Fibroblast of skin of left quadriceps (primary cell): ENCODE measurements around the gene MICAL2.

ENCODE experiments used
- DNase-seq, 2 experiments: peaks; one replicate each; pipeline ENCODE4 v3.0.0-alpha.2; 2013; ENCODE audit warnings: low read depth in 2 of 2

The MICAL2 gene

DNA sequence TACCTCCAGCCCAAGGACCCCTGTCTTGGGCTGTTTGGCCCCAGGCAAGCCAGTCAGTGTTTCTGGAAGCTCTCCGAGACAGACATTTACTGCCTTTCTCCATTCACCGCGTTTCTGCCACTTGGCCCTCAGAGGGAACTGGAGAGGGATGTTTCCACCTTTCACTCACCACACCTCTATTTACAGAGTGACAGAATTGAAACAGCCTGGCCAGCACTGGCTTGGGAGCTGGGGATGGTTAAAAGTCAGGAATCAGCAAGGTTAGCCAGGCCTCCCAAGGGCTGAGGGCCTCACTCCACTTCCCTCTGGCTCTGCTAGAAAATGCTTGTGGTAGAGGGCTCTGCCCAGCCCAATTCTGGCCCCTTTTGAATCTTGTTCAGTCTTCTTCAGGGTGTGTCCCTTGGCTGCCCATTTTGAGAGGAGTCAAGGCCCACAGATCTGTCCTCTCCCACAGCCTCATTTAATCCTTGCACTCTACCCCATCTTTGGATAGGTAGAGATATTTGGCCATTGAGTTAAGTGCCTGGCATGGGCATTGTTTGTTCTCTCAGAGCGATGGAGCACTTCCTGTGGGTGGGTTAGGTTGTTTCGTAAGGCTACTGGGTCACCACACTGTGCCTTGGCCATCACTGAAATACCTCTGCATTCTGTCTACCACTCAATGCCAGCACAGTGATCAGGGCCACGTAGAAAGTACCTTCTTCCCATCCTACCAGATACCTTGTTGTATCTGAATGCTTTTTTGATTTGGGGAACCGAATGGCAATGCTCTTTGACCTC is 119.2 kb downstream of the MICAL2 start:
- no peak for DNase-seq

DNA sequence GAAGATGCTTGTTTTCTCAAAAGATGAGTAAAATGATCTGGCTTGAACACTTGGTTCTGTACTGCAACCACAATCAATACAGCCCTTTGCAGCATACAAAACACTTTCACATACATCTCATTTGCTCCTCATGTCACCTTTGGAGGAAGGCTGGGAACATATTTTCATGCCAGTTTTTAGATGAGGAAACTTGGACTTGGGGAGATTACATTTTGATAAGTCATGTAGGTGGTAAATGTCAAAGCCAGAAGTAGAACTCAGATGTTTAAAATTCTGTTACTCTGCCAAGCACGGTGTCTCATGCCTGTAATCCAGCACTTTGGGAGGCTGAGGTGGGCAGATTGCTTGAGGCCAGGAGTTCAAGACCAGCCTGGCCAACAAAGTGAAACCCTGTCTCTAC is 121.8 kb downstream of the MICAL2 start:
- DNase-seq, result no peak

DNA sequence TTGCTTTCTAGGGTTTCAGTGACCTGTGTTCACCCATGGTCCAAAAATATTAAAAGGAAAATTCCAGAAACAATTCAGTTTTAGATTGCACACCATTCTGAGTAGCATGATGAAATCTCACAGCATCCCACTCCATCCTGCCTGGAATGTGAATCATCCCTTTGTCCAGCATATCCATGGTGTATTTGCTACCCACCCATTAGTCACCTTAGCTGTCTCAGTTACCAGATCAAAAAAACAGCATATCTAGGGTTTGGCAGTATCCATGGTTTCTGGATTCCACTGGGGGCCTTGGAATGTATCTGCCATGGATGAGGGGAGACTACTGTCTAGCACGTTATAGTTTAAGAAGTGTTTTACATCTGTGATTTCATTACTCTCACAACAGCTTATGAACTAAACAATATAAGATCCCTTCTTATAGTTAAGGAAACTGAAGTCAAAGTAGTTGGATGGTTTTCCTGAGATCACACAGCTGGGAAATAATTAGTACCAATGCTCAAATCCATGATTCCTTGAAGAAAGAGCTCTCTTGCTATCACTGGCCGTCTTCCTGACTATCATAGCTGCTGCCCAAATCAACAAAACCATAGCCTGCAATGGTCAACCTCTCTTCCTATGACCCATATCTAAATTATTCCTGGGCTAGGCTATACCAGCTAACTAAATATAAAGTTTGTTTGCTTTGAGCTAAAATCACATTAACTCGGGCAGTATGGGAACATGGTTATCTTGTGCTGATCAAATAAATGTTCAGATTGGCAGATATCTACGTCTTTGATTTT is 122.6 kb downstream of the MICAL2 start:
- peak; percentile 92 to 93 for DNase-seq

DNA sequence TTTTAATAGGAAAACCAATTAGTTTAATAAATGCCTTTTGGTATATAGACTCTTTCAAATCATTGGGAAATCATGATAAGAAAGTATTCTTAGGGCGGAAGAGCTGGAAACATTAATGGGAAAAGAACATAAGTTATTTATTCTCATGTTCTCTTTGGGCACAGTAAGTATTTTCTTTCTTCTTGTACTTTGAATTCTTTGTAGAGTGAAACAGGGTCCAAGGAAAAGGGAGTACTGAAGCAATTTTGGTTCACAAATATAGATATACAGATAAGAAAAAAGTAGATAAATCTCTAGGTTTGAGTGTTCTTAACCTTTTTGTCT is 123.2 kb downstream of the MICAL2 start:
- no peak for DNase-seq

- DNase-seq, result no peak
Observed at GRCh38 chr11:12234221-12234620, 123.8 kb downstream of the MICAL2 start.

DNA sequence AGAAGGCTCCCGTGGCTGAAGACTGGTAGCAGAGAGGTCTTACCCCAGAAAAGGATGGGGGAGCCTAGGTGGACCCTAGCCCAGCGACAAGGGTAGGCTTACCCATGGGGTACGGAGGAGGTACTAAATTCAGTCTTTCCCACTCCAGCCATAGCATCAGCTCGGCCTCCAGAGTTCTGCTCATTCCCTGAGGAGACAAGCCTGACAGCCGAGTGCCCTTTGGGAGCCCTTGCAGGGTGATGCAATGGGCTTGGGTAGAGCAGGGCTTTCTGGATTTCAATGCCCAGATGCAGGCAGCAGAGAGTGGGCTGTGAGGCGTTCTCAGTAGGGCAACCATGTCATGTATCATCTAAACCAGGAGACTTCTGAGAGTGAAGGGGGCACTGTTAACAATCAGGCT is 124.7 kb downstream of the MICAL2 start:
- no peak for DNase-seq

DNA sequence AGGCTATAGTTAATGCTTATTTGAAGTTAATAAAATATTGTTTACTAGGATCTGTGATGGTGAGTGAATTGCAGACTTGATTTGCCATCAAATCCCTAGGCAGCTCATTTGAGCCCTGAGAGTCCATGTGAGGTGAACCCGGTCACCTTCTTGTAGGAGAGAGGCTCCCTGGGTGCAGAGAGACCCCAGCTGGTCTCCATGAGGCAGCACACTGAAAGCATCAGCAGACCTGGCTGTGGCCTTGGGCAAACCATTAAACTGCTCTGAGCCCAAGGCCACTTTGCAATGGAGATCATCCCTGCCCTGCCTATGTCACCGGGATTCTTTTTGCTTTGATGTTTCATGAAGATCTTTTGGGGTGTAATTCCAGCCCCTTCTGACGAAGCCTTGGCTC is 125.2 kb downstream of the MICAL2 start:
- DNase-seq, result no peak

- DNase-seq, result peak; percentile 47 to 51
Observed at GRCh38 chr11:12235947-12236743, 125.8 kb downstream of the MICAL2 start.

- no peak for DNase-seq
Observed at GRCh38 chr11:12236744-12237101, 126.3 kb downstream of the MICAL2 start.

DNA sequence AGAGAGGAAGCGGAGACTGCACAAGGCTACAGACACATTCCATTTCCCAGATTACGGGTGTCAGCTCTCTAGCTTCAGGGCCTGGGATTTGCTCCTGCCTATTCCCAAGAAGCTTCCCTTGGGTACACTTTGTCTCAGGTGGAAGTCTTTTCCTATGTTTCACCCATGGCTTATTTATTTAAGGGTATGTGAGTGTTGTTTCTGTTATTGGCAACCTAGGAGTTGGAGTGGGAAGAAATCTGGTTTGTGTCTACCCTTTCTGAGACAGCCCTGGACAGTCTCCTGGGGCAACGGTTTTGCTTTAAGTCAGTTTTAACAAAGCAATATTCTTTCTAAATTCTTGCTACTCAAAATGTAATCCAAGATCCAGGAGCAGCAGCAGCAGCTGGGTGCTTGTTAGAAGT is 127.0 kb downstream of the MICAL2 start:
- no peak for DNase-seq

GRCh38 chr11:12238420-12238819 is 128.0 kb downstream of the MICAL2 start:
- no peak for DNase-seq

DNA sequence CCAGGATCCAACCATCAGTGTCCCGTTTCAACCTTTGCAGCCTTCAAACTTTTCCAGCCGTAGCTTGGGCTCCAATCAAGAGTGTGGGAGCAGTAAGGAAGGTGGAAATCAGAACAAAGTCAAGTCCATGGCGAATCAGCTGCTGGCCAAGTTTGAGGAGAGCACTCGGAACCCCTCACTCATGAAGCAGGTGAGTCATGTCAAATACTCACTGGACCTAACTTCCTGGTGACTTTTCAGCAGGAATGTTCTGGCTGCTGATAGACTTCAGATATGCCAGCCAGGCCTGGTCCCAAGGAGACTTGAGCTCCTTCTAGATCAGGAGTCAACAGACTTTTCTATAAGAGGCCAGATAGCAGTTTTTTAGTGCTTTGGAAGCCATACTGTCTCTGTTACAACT is 129.0 kb downstream of the MICAL2 start:
- DNase-seq, result no peak

DNA sequence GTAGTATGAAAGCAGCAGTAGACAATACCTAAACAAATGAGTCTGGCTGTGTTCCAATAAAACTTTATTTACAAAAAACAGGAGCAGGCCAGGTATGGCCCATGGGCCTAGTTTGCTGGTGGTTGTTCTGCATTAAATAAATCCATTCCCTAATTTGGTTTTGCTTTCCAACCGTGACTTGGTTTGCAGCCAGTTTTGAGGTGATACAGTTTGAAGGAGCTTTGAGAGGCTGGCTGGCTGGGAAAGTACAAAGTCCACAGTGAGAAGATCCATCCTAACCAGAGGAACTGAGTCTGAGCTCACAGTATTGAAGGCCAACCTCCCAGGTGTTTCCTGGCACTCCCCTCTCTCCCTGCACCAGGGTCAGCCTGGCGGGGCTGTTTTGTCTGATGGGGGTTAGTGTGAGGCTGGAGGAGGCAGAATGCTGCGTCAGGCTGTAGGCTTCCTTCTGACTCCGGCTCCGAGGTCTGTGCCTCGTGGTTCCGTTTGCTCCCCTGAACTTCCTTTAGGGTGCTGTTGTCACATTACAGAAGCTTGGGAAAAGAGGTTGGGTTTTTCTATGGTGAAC is 129.5 kb downstream of the MICAL2 start:
- DNase-seq, result no peak

DNA sequence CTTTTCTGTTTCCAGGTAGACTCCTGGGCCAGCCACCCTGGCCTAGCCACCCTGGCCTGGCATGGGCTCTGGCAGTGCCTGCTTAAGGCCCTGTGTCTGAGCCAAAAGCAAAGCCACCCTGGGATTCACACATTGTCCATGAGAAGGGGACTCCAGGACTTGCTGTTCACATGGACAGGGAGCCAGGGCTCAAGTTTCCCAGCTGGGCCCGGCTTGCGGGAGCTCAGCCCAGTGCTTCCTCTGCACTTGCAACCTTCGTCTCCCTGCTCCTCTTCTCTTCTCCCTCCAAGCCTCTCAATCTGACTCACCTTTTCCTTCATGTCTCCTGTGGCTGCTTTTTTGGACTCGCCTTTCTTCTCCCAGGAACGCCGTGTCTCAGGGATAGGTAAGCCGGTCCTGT is 130.3 kb downstream of the MICAL2 start:
- DNase-seq, result no peak

GRCh38 chr11:12241401-12241800 is 131.0 kb downstream of the MICAL2 start:
- DNase-seq, result no peak

- DNase-seq, result no peak
Observed at GRCh38 chr11:12241971-12242672, 131.7 kb downstream of the MICAL2 start.

GRCh38 chr11:12242966-12243365 is 132.6 kb downstream of the MICAL2 start:
- no peak for DNase-seq

GRCh38 chr11:12243486-12243885 is 133.1 kb downstream of the MICAL2 start:
- no peak for DNase-seq

DNA sequence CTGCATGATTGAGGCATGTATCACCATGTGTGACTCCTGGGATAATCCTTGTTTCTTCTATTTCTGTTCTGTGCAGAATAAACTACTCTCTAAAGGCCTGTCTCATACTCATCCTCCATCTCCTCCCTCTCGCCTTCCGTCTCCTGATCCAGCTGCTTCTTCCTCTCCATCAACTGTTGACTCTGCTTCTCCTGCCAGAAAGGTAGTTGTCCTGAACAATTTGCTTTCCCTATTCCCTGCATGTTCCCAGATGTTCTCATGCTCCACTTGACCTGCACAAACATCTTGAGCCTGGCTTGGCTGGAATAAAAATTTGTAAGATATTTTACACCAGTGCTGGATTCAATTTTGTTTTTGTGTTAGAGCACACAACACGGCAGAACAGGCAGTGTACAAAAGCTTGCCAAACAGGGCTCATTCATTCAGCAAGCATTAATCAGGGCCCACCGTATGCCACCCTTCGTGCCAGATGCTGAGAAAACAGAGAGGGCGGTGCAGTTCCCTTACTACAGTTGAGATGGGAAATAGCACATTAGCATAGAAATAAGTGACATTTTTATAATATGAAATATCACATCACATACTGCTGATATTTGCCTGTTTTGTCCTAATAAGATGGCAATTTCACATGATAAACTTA is 133.6 kb downstream of the MICAL2 start:
- no peak for DNase-seq

GRCh38 chr11:12245091-12245490 is 134.7 kb downstream of the MICAL2 start:
- DNase-seq, result no peak

GRCh38 chr11:12245549-12246016 is 135.2 kb downstream of the MICAL2 start:
- DNase-seq, result no peak
